Esophagus squamous epithelium (tissue), 4 donors: ENCODE data around the gene FAM184B.

ENCODE experiments used
- CTCF ChIP-seq, 6 experiments: fragments of 450-650 bp in 4 of 6; fragments of 200-600 bp in 2 of 6; sonication (generic) in 2 of 6; IDR thresholded peaks; one replicate each; pipeline ENCODE4 v1.5.1; 2016 to 2019; ENCODE audit warnings: antibody characterized with exemption in 6 of 6, mild to moderate bottlenecking in 4 of 6, moderate library complexity in 4 of 6
- POLR2A ChIP-seq, 4 donors: fragments of 450-650 bp; IDR thresholded peaks; one replicate each; pipeline ENCODE4 v1.6.1; 2017; ENCODE audit warnings: antibody characterized with exemption in 4 of 4, mild to moderate bottlenecking in 4 of 4, moderate library complexity in 3 of 4

GRCh38 chr4:17694552-17694951, 86.9 kb downstream of the FAM184B start:
- no peak for TF ChIP-seq CTCF (IDR thresholded peaks at IDR 0.05)
- TF ChIP-seq POLR2A (IDR thresholded peaks at IDR 0.05): no peak
